ENCODE results near the gene SERPINB1.
A peak's percentile ranks its signal among the peaks of the same experiment; 100 is the strongest.
"Not testable (repeated sequence)": the region's sequence is repeated elsewhere in the genome, so short reads cannot be mapped to it uniquely, and the experiment has no call there.

The SERPINB1 gene

GRCh38 chr6:2810092-2810671 is 31.5 kb downstream of the SERPINB1 start:
- peak; percentile 89 for DNase-seq

GRCh38 chr6:2809015-2809414 is 32.6 kb downstream of the SERPINB1 start:
- no peak for DNase-seq

GRCh38 chr6:2807342-2808090 is 34.1 kb downstream of the SERPINB1 start:
- DNase-seq = peak; percentile 33

GRCh38 chr6:2806644-2807043 is 35.0 kb downstream of the SERPINB1 start:
- no peak for DNase-seq

- DNase-seq = no peak
These were observed 36.6 kb downstream of the SERPINB1 start for GRCh38 chr6:2805031-2805430.

GRCh38 chr6:2804516-2804915 is 37.1 kb downstream of the SERPINB1 start:
- DNase-seq = no peak

GRCh38 chr6:2803731-2804429 is 37.8 kb downstream of the SERPINB1 start:
- DNase-seq = no peak

GRCh38 chr6:2802521-2803060 is 39.1 kb downstream of the SERPINB1 start:
- DNase-seq = no peak

- DNase-seq = not testable (repeated sequence)
These were observed 40.0 kb downstream of the SERPINB1 start for GRCh38 chr6:2801687-2802086.

- no peak for DNase-seq
These were observed 40.9 kb downstream of the SERPINB1 start for GRCh38 chr6:2800552-2801316.

- no peak for DNase-seq
These were observed 41.6 kb downstream of the SERPINB1 start for GRCh38 chr6:2799936-2800527.

GRCh38 chr6:2798586-2799134 is 43.0 kb downstream of the SERPINB1 start:
- DNase-seq = no peak

- peak; percentile 61 for DNase-seq
These were observed 44.1 kb downstream of the SERPINB1 start for GRCh38 chr6:2797564-2798031.

- DNase-seq = peak; percentile 57
These were observed 44.8 kb downstream of the SERPINB1 start for GRCh38 chr6:2796861-2797260.

GRCh38 chr6:2795956-2796355 is 45.7 kb downstream of the SERPINB1 start:
- DNase-seq = peak; percentile 93

- DNase-seq = no peak
These were observed 46.5 kb downstream of the SERPINB1 start for GRCh38 chr6:2795162-2795561.

- no peak for DNase-seq
These were observed 47.4 kb downstream of the SERPINB1 start for GRCh38 chr6:2794171-2794730.

- DNase-seq = peak; percentile 98
These were observed 48.0 kb downstream of the SERPINB1 start for GRCh38 chr6:2793534-2794151.

GRCh38 chr6:2792330-2793110 is 49.1 kb downstream of the SERPINB1 start:
- no peak for DNase-seq

- DNase-seq = no peak
These were observed 50.2 kb downstream of the SERPINB1 start for GRCh38 chr6:2791450-2791974.

All from GF-D8 (cell line).